NOMO-1 (cell line): ENCODE measurements around the gene SPCS3.
A peak's percentile ranks its signal among the peaks of the same experiment; 100 is the strongest.
"Not testable (repeated sequence)": the region's sequence is repeated elsewhere in the genome, so short reads cannot be mapped to it uniquely, and the experiment has no call there.

Source experiments
- DNase-seq, 2 experiments: peaks; one replicate each; lab custom pipeline; 2025; ENCODE audit not compliant: unreplicated experiment in 2 of 2; lab: John Stamatoyannopoulos, UW

The SPCS3 gene

DNA sequence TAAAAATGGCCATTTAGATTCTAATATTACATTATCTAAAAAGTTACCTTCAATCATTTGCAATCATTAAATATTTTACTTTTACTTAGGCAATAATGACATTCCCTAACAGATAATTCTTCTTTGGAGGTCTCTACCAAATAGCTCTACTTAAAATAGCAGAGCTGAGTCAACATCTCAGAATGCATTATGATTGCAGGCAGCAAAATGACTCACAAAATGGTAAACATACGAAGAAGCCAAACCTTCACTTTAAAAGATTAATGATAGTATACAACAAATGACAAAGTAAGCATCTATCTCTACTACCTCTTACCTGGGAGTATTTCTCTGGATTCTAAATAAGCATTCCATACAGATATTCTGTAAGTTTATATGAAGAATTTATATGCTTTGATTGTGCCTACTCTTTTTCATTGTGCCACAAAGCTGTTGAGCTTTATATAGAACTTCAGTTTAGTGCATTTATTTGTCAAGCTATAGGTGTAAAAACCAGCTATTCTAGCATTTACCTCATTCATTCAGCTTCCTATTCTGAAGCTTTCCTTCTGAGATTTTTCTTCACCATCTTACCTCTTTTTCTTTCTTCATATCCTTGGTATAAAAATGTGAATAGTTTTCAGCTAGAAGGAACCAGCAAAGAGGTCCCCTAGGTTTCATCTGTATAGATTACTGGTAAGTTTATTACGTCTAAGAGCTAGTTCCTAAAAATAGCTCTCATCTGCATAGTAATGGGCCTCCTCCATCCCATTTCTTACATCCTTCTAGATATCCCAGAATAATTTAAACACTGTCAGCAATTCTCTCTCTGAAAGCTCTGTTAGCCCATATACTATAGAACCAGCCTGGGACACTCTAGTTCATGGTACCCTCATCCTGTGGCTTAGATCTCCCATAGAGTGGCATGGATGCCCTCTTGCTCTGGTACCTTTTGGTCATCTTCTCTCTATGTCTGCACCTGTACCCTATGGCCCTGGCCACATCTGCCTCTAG is 17.2 kb upstream of the SPCS3 start:
- DNase-seq, result no peak

DNA sequence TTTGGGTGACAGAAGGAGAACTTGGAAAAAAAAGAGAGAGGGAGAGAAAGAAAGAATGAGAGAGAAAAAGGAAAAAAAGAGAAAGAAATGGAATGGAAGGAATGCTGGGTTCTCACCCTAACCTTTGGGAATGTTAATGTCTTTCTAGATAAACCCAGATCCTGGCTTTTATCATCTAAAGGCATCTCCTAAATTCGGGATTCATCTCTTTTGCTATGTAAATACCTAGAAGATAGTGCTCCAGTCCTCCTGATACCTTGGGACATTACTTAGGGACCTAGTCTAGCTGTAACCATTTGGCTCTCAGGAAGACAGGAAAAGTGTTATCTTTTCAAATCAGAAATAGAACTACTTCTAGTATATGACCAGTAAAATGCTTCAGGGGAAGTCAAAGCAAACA is 15.8 kb upstream of the SPCS3 start:
- DNase-seq, result no peak

DNA sequence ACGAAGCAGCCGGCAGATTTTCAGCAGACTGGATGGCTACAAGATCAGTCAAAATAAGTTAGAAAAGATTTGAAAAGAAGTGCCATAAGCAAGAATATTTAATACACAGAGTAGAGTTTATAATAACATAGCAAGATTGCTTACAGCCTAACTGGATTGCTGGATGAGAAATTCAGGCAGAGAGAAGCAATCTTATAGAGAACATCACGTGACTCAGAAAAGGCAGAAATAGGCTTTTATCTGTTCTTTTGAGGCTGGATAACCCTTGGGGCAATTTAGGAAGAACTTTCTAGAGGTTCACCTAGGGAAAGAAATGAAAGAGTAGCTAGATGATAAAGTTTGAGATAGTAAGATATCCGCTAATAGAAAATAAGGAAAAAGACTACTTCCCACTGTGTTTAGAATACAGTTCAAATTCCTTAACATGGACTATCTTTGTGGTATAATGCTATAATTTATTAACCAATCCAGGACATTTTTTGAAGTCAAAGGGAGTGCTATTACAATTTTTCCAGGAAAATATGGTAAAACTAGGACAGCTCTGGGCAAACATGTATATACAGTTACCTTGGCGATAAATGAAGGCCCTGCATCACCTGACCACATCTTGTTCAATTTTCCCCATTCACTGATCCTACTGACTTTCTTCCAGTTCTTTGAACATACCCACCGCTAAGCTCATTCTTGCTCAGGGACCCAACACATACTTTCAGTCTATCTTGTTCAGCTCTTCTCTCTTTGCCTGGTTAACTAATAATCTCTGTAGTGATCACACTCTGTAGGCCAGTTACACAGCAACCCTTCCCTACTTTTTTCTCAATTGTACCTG is 12.7 kb upstream of the SPCS3 start:
- DNase-seq, result no peak

DNA sequence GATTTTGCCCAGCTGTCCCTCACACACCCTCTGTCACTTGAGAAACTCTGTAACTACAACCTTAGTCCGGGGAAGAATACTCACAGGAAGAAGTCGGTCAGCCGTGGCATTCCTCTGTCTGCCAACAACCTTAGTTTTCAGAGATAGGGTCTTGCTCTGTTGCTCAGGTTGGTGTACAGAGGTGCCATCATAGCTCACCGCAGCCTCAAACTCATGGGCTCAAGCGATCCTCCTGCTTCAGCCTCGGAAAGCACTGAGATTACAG is 12.2 kb upstream of the SPCS3 start:
- no peak for DNase-seq

DNA sequence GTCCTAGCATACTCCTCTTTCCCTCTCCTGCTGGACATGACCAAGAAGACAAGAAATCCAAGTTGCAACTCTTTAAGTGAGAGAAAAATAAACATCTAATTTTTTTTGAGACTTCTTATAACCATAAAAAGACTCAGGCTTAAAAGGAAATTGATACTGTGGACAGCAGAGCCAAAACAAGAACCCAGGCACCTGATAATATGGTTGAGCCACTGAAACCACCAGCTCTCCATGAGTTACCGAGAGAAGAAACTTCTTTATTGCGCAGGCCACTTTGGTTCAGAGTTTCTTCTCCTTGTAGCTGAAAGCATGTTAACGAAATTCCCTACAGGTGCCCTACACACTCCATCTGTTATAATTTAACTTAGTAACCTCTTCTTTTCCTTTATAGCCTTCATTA is 11.3 kb upstream of the SPCS3 start:
- no peak for DNase-seq

DNA sequence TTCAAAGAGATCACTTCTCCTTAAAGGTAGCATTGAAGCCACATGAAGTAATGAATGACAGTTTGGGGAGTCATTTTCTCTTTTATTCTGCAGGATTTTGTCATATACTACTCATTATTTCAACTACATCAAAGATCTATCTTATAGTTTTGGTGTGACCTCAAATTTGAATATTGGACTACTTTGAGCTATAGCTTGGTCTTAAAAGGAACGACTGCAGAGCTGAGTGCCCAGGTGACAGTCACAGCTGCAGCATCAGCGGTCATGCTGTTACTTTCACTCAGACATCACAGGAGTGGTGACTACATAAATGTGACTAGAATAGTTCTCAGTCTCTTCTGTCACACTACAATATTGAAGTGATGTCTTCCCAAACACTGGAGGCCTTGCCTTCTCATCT is 10.7 kb upstream of the SPCS3 start:
- no peak for DNase-seq

DNA sequence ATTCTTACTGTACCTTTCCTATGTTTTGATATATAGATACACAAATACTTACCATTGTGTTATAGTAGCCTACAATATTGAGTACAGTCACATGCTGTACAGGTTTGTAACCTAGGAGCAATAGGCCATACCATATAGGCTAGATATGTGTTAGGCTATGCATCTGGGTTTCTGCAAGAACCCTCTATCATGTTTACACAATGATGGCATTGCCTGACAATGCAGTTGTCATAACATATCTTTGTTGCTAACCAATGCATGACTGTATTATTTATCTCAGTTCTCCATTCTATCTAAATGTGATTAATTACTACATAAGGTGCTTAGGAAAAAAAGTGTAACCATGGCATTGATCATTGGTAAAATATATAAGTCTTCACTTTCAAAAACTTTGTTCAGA is 10.0 kb upstream of the SPCS3 start:
- DNase-seq, result no peak

DNA sequence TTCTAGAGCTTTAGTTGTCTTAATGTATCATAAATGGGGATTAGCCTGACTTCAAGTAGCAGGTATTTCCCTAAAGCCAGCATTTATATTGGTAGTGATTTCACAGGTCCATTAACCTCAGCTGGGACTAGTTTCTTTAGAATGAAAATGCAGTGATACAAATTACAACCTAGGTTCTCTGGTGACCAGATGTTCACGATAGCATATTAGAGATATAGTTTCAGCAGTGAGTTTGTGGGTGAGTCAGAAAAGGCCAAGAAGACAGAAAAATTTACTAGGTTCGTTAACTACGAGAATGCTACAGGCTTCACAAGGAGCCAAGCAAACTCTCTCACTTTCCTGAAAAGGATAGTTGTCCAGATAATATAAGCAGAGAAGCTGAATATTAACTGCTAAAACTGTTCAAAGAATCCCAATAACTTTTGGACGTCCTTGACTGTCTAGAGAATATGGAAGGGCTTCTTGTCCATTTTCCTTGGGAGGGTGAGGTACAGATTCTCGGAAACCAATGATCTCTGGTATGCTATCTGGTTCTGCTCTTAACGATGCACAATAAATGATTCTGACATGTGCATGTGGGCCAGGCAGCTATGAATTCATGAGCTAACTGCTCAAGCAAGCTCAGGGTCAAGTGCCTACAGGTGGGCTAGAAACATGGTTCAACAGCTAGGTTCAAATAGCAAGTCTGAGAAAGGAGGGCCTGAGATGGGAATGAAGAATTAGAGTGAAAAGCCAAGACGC is 6.0 kb upstream of the SPCS3 start:
- DNase-seq, result no peak

DNA sequence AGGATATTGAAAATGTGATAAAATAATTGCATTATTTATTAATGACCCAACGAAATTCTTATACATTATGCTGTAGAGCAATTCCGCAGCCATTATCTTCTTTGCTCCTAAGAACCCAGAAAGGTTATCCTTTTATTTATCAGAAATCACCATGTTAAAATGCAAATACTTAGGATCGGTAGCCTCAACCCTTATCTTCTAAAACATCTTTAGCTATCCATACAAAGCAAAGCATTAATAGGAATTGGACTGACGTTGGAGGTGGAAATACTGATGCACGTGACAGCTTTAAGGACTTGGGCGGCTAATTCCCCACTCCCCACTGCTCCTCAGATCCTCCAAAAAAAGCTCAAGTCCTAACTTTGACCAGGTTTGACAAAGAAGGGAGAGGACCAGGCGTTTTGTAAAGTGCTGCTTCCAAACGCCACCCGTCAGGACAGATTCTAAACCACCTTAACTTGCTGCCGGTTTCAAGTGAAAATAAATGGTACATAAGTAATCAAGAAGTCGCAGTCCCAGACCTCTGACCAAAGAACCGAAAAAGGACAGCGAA is 539 bp upstream of the SPCS3 start:
- DNase-seq, result no peak

DNA sequence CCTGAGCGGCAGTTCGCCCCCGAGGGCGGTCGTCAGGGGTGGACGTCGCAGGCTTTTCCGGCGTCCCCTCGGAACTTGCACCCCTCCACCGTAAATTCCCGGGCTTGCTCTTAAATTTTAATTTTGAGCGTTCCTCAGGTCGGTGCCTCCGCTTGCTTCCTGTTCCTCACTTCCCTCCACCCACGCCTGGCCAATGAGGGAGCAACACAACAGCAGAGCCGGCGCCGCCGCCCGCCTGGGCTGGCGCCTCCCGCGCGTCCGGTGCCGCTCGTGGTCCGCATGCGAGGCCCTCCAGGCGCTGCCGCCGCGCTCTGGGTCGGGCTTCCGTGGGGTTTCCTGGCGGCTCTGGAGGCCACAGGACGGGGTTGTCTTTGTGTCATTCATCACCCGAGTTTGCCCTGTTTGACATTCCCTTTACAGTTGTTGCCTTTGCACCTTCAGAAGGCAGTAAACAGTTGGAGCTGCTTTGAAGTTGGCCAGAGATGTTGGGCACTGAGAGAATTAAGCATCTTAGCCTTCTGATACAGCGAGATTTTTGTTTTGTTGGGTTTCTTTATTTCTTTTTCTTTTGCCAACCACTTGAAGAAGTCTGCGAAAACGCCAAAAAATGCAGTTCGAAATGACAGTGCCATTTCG is 692 bp downstream of the SPCS3 start:
- peak; percentile 76 to 78 for DNase-seq

DNA sequence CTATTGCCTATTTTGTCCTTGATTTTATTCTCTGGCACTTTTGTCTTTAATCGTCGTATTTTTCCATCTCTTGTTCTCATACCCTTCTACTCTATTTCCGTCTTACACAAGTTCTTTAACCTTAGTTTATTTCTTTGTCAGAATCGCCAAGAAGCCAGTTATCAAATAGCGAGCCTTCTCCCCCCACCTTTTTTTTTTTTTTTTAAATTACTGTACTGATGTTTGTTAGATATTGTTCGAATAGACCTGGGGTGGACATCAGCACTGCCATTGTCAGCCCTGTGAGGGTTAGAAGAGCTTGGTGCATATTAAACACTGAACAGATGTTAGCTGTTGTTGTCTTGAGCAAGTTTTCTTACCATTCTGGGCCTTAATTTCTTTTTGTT is 1.2 kb downstream of the SPCS3 start:
- DNase-seq, result peak in 1 of 2 experiments; percentile 3

DNA sequence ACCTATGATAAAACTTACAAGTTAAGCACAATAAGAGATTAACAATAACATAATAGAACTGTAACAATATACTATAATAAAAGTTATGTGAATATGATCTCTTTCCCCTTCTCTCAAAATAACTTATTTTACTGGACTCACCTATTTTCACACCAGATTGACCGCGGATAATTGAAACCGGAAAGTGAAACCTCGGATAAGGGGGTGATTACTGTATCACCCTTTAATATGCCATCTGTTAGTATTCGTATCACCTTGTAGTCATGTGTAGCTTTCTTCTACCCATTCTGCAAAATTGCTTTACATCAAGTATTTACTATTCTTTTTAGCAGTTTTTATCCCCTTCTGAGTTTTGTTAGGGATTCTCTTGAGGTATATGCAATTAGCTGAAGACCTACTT is 1.8 kb downstream of the SPCS3 start:
- no peak for DNase-seq

DNA sequence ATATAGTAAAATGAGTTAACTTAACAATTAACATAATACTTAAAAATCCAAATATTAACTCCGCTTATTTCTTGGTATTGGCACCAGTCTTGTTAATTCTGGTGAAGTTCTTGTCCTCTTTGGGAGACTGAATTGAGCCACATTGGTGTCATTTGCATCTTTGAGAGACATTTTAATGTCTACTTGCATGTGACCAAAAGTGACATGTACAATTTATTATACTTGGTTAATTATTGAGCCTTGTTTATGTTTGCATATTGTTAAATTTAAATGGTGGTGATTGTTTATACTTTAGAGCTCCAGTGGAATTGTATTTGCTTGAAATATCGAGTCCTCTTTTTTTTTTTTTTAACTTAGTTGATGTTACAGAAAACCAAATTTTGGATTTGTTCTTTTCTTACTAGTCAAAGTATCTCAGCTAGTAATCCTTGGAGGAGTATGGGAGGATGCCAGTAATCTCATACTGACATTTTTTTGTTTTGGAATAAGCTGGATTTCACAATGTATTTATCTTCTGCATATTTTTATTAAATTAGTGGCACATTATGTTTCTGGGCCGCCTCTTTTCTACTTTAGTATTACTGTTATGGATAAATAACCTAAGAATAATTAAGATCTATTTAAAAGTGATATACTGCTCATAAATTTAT is 3.9 kb downstream of the SPCS3 start:
- DNase-seq, result no peak

DNA sequence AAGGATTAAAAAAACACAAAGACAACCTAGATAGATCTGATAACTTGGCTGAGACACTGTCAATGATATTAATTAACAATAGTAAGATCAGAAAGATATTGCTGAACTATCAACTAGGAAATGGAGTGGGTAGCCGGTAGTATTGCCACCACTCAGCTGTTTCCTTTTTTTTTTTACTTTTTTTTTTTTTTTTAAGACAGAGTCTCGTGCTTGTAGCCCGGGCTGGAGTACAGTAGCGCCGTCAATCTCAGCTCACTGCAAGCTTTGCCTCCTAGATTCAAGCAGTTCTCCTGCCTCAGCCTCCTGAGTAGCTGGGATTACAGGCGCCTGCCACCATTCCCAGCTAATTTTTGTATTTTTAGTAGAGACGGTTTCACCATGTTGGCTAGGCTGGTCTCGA is 5.1 kb downstream of the SPCS3 start:
- not testable (repeated sequence) for DNase-seq

DNA sequence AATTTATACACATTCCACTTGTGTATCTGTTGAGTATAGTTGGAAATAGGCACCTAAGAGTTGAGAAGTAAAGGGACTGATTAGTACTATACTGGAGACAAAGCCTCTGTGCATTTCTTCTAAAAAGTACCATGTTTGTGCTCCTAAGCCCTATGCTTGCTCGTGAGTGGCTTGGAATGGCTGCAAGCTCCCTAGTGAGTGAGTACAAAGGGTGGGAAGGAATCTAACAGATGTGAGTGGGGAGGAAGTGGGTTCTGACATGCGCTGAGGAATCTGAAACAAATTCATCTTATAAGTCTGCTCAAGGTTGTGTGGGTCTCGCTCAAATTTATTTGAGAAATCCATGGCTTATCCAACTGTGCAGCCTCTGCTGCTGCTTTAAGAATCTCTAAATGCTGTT is 13.3 kb downstream of the SPCS3 start:
- no peak for DNase-seq

DNA sequence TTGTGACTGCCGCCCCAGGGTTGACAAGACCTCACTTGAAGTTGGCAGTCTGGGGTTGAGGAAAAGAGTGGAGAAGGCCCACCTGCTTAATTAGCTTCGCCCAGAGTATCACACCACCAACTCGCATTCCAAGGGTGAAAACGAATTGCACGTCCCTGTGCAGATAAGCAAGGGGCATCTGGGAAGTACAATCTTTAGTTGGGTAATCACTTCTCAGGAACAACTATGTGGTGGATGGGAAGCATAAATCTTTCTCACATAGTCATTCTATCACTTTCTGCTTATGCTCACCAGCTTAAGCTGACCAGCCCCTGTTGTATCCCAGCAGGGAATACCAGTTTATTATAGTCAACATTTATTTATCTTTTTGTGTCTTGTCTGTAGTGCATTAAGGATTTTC is 14.3 kb downstream of the SPCS3 start:
- DNase-seq, result no peak

DNA sequence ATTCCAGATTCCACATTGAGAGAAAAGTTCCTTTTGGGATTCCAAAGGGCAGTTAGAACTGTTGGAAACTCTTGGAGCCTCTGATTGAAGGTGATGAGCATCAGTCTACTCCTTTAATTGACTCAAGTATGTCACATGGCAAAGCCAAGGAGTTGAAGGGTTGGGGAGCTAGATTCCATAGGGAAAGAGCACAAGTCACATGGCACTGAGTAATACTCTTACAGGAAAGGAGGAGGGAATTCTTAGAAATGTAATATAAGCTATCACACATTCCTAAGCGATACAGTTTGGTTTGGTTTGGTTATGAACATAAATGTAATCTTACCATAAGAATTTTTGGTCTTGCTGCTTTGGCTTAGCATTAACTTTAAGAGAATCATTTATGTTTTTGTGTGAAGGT is 15.7 kb downstream of the SPCS3 start:
- no peak for DNase-seq

DNA sequence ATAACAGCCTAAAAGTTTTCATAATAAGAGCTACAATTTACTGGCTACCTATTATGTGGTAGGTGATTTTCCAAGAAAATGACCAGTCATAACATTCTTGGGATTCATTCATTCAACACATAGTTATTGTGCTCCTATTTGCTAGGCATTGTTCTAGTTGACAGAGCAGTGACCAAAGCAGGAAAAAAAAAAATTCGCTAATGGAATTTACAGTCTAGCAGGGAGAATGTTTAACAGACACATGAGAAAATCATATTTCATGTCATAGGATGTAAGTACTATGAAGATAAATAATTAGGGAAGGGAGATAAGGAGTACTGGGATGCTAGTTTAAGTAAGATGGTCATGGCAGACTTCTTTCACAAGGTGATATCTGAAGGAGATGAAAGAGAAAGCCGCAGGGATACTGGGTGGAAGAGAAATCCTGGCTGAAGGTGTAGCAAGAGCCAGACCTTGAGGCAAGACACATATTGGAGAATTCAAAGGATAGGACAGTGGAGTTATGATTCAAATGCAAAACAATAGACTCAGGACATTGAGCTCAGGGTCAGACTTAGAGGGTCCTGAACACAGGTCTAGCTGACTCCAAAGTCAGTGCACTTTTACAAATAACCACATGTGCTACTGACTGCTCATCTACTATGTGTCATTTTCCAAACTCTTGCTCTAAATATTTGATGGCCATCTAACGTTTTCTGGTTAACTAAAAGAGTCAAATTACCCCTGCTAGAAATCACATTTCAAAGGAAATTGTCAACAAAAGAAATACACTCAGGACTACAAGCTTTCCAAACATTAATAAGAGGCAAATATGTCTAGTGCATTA is 20.4 kb downstream of the SPCS3 start:
- DNase-seq, result no peak
